HEK293T (cell line): ENCODE results near the gene AP2A2.

ENCODE experiments used
- BHLHE40 ChIP-seq: fragments of 450-650 bp; IDR thresholded peaks from 2 replicates; pipeline ENCODE4 v1.6.1; 2016; ENCODE audit warnings: mild to moderate bottlenecking, moderate library complexity, borderline replicate concordance
- ELF4 ChIP-seq: fragments of 450-650 bp; IDR thresholded peaks from 2 replicates; pipeline ENCODE4 v1.6.1; 2017; ENCODE audit warnings: antibody characterized with exemption
- FOXK2 ChIP-seq: fragments of 450-650 bp; IDR thresholded peaks from 2 replicates; pipeline ENCODE4 v1.6.1; 2016; ENCODE audit warnings: mild to moderate bottlenecking
- SUZ12 ChIP-seq: fragments of 450-650 bp; IDR thresholded peaks from 2 replicates; pipeline ENCODE4 v1.6.1; 2016; ENCODE audit warnings: mild to moderate bottlenecking
- ZNF384 ChIP-seq: fragments of 450-650 bp; IDR thresholded peaks from 2 replicates; pipeline ENCODE4 v1.6.1; 2016

GRCh38 chr11:996681-997080 is 71.0 kb downstream of the AP2A2 start:
- TF ChIP-seq ZNF384 (no peak), SUZ12 (no peak), BHLHE40 (no peak), ELF4 (no peak), FOXK2 (no peak)
